ENCODE data around the gene CCL18. TPM values are rescaled to one million over a fixed set of nuclear protein-coding genes. Genes with fewer than 3 reads are reported as not detected.

The CCL18 gene
- total RNA-seq, 1 experiment from 2014 or later: not detected

GRCh38 chr17:36059406-36059805, 4.7 kb upstream of the CCL18 start:
- Histone ChIP-seq H3K27me3 (ENCODE audit: control insufficient read depth, insufficient read depth, low read length) (peaks cover 5% of the 10 kb centered on the region; the same call in 1 of the 2 replicates), H3K27ac (ENCODE audit: low read length) (no peak overlapping the region), H3K4me3 (ENCODE audit: low read depth in 2 of 2, low read length in 2 of 2) (no peak overlapping the region), H3K4me1 (ENCODE audit: control insufficient read depth, insufficient read depth, low read length) (no peaks in the 10 kb centered on the region), H3K36me3 (ENCODE audit: control insufficient read depth, insufficient read depth, low read length) (no peaks in the 10 kb centered on the region), H3K9me3 (ENCODE audit: control insufficient read depth, insufficient read depth, low read depth, low read length) (no peaks in the 10 kb centered on the region)
- ChIA-PET CTCF (interaction anchor here (0.6 kb wide), 1 partner anchor 83 kb away, joined by 3 read pairs; no protein-coding TSS in a partner anchor), POLR2A (no interaction called here)
- no peak for TF ChIP-seq SIN3A (IDR thresholded peaks at IDR 0.05; ENCODE audit: borderline replicate concordance, insufficient read depth, low read depth, low read length)
- no peak for TF ChIP-seq REST (IDR thresholded peaks at IDR 0.05; ENCODE audit: insufficient read depth in 1 of 2, low read depth in 2 of 2, low read length in 1 of 2)
- TF ChIP-seq POLR2AphosphoS5 (IDR thresholded peaks at IDR 0.05; ENCODE audit: low read depth, low read length): no peak
- no peak for TF ChIP-seq CTCF (IDR thresholded peaks at IDR 0.05)
- TF ChIP-seq TCF7L2 (IDR thresholded peaks at IDR 0.05; ENCODE audit: low read depth, low read length): no peak
- BruUV-seq (replicated peaks): no TSS peak
- in situ Hi-C loops (cut with HindIII; ENCODE audit: low pct_unique_long_range_greater_than_20kb, low sequenced_read_pairs) (no loop called here), intact Hi-C loops (cut with micrococcal nuclease; ENCODE audit: unreplicated experiment) (no loop called here)
- DNase-seq (ENCODE audit: low read depth, low spot score) (no peak), ATAC-seq (no peak)

GRCh38 chr17:36060816-36061215, 3.3 kb upstream of the CCL18 start:
- Histone ChIP-seq H3K4me3 (ENCODE audit: low read depth in 2 of 2, low read length in 2 of 2) (no peak overlapping the region), H3K9me3 (ENCODE audit: control insufficient read depth, insufficient read depth, low read depth, low read length) (no peaks in the 10 kb centered on the region), H3K27me3 (ENCODE audit: control insufficient read depth, insufficient read depth, low read length) (peaks cover 5% of the 10 kb centered on the region; the same call in 1 of the 2 replicates), H3K4me1 (ENCODE audit: control insufficient read depth, insufficient read depth, low read length) (no peaks in the 10 kb centered on the region), H3K36me3 (ENCODE audit: control insufficient read depth, insufficient read depth, low read length) (no peaks in the 10 kb centered on the region), H3K27ac (ENCODE audit: low read length) (no peak overlapping the region)
- no peak for ATAC-seq
- no TSS peak for BruUV-seq (replicated peaks)
- DNase-seq (ENCODE audit: low read depth, low spot score): no peak
- intact Hi-C loops (cut with micrococcal nuclease; ENCODE audit: unreplicated experiment): no loop called here
- in situ Hi-C loops (cut with HindIII; ENCODE audit: low pct_unique_long_range_greater_than_20kb, low sequenced_read_pairs): no loop called here
- CTCF ChIA-PET: no interaction called here
- TF ChIP-seq TCF7L2 (IDR thresholded peaks at IDR 0.05; ENCODE audit: low read depth, low read length) (no peak), CTCF (IDR thresholded peaks at IDR 0.05) (no peak), REST (IDR thresholded peaks at IDR 0.05; ENCODE audit: insufficient read depth in 1 of 2, low read depth in 2 of 2, low read length in 1 of 2) (no peak), SIN3A (IDR thresholded peaks at IDR 0.05; ENCODE audit: borderline replicate concordance, insufficient read depth, low read depth, low read length) (no peak), POLR2AphosphoS5 (IDR thresholded peaks at IDR 0.05; ENCODE audit: low read depth, low read length) (no peak)
- POLR2A ChIA-PET: no interaction called here
